HL-60 (cell line): ENCODE measurements around the gene GABARAPL2.

ENCODE experiments used
- CTCF ChIP-seq: IDR thresholded peaks from one replicate; pipeline ENCODE4 v1.5.1; 2011; ENCODE audit warnings: low read length, control low read depth, inconsistent platforms; ENCODE audit not compliant: insufficient read depth
- GABPA ChIP-seq: IDR thresholded peaks from 2 replicates; pipeline ENCODE4 v1.6.1; 2012; ENCODE audit warnings: low read depth
- POLR2AphosphoS5 ChIP-seq: IDR thresholded peaks from 2 replicates; pipeline ENCODE4 v1.6.1; 2012; ENCODE audit warnings: low read depth
- REST ChIP-seq: IDR thresholded peaks from 2 replicates; pipeline ENCODE4 v1.6.1; 2012; ENCODE audit warnings: low read depth; ENCODE audit not compliant: insufficient replicate concordance

GRCh38 chr16:75615619-75616018 is 49.4 kb downstream of the GABARAPL2 start:
- TF ChIP-seq CTCF (no peak), GABPA (no peak), POLR2AphosphoS5 (no peak), REST (no peak)
